GM18517 (cell line): ENCODE data around the gene CSRP3.

Experiments
- ATAC-seq: cut with Tn5 transposase; IDR thresholded peaks from one replicate; pipeline ENCODE4 v1.9.1; 2021; ENCODE audit warnings: mild to moderate bottlenecking, moderate library complexity; ENCODE audit not compliant: unreplicated experiment

Gene CSRP3

DNA sequence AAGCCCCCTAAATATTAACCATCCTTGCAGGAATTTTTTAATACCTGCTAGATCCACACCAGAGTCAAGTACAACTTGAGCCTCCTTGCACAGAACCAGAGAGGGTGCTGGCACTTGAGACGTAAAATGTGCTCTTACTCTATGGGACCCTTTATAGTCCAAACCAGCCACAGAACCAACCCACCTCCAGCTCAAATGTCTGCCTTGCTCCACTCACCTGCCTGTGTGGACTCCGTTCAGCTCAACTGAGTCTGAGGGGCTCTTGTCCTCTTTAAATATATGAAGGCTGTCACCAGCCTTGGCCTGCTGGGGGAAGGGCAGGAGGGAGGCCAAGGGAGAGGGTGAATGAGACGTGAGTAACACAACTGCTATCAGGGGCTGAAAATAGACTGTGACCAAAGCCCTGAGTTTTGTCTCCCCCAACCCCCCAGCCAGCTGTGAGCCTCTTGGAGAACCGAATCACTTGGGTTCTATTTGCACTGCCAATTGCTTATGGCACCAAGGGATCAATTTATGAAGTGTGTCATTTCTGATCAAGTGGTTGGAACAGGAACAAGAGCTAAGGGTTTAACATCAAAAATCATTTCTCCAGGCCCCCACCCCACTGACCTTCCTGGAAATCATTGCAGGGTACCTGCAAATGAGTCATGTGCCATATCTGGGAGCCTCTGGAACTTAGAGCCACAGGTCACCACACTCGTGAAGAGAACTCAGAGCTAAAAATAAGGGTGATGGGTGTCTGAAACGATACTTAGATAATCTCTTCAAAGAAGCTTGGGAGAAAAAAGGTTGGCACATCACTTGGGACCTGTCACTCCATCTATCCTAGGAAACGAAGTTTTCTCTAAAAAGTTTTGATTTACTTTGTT lies at the start of gene CSRP3:
CSRP3 (minus strand) TSS at position 247 of the 869 bp plus-strand sequence. CDS start 9,535 bp downstream, outside the sequence.
- no peak for ATAC-seq

- ATAC-seq: no peak
Measured at GRCh38 chr11:19251577-19251976, 49.8 kb upstream of the CSRP3 start.

- no peak for ATAC-seq
Measured at GRCh38 chr11:19246816-19247215, 45.0 kb upstream of the CSRP3 start.

- ATAC-seq: no peak
Measured at GRCh38 chr11:19245351-19245750, 43.6 kb upstream of the CSRP3 start.

GRCh38 chr11:19244621-19245020 lies 42.8 kb upstream of the CSRP3 start:
- ATAC-seq: no peak

DNA sequence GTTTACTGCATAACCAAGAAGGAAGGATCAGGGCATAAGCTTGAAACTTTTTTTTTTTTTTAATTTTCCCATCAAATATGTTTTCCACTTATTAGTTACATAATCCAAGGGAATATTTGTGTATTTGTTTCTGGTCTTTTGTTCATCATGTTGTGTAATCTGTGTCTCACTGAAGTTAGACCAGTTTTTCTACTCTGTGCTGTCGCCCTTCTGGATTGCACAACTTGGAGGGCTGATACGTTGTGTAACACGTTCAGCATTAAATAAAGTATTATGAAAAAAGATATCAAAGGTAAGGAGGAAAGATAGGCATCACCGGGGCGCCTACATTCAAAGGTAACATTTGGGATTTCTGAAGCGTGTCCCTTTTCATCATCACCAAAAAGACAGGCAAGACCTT lies 42.3 kb upstream of the CSRP3 start:
- no peak for ATAC-seq

DNA sequence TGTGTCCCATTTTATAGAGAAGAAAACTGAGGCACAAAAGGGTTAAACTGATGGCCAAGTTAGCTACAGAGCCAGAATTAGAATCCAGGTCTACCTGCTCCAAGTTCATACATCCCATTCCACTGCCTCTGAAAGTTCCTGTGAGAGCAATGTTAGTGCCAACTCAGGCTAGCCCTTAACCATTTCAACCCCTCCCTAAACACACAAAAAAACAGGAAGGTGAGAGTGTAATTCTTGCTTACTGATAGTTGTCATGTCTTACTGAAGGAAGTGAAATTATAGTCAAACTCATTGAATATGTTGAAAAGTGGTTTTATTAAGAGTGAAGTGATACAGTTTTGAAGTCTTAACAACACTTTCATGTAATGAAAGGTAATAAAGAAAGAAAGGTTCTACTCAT lies 41.8 kb upstream of the CSRP3 start:
- ATAC-seq: no peak

DNA sequence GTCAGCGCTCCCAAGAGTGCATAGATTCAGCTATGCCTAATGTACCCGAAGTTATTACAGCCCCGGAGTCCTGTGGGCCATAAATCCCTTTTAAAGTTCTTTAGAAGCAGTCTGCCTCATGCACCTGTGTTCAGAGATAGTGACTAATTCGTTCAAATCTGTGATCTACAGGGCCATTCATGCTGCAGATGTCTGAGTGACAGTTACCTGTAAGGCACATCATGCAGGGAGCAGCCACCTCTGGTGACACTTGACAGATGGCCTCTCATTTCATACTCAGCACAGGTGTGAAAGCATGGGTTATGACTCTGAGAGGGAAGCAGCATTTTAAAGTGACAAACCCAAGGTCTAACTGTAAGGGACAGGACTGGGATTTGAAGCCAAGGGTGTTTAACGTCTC lies 41.4 kb upstream of the CSRP3 start:
- no peak for ATAC-seq

DNA sequence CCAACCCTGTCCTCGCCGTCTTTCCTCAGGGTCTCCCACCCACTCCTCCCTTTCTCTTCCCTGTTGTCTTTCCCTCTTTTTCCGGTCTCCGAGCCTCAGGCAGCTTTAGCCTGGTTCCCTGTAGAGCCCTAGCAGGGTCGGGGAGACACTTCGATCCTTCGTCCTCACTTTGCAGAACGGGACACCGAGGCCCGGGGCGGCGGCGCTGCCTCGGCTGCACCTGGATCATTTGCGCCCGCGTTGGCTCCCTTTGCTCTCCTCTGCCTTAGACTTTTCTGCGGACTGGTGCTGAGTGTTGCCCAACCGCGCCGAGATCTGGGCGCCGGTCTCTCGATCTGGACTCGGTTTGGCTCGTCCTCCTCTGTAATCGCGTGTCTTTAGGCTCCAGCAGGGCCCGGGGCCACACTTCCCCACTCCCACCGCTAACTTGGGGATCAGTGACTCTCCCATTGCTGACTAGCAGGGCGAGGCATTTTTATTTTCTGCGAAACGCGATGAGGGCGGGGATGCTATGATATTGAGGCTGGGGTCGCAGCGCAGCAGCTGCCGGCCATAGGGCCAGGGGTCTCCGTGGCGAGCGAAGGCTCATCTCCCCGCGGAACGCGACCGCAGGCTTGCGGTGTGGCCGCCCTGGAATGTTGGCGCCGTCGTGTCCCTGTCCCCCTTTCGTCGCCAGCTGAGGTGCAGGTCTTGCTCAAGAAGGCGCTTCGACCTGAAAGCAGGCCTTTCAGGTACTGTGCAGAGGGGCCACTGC lies 40.6 kb upstream of the CSRP3 start:
- no peak for ATAC-seq

GRCh38 chr11:19241260-19242178 lies 39.7 kb upstream of the CSRP3 start:
- ATAC-seq: peak; percentile 36

DNA sequence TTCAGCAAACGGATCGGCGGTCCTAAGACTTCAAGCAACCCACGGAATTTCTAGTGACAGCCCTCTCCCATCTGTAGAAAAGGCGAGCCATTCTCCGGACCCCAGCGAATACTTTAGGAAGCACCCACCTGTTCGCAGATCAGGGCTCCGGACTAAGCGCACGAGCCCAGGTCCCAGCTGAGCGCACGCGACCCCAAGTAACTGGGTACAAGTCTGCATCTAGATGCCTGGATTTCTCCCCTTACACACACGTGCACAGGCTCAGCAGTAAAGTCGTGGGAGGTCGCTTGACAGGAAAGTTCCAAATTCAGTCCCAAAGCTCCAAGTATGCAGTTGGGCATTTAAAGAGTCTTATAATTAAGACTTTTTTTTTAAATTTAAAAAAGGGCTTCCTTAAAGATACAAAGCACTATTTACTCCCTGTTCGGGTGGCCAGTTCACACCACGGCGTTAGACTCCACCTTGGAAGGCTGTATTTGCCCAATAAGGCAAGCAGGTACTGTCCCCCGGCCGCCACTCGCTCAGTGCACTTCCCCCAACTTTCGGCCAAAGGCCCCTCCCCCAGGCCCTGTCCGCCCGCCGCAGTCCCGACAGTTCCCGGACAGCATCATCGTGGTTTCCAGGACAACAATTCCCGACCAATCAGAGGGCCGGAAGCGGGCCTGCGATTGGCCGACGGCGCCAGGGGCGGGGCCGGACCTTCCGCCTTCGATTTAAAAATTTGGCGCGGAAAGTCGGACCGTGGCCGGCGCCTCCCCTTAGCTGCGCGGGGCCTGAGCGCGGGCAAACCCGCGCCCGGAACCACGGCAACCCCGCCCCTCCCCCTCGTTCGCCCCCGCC lies 38.9 kb upstream of the CSRP3 start, which contains the start of gene E2F8:
E2F8 (minus strand) TSS at position 526 of the 840 bp plus-strand sequence. CDS start 824 bp downstream, outside the sequence.
- ATAC-seq: peak; percentile 84

- no peak for ATAC-seq
Measured at GRCh38 chr11:19239039-19239438, 37.3 kb upstream of the CSRP3 start.

DNA sequence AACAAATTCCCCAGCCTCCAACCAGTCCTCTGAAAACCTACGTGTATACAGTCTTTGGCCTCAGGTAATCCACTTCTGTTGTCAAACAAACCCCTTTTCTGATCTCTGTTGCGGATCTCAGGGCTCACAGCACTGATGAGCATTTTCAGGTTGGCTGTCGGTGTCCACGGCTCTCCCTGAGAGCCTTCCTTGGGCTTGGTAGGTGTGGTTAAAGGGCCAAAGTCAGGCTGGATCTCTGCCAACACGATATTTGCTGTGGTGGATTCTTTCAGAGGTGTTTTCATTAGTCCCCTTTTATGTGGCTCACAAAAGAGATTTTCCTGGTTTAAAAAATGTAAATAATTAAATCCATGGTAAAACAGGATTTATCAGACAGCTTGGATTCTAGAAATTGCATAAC lies 36.0 kb upstream of the CSRP3 start:
- no peak for ATAC-seq

DNA sequence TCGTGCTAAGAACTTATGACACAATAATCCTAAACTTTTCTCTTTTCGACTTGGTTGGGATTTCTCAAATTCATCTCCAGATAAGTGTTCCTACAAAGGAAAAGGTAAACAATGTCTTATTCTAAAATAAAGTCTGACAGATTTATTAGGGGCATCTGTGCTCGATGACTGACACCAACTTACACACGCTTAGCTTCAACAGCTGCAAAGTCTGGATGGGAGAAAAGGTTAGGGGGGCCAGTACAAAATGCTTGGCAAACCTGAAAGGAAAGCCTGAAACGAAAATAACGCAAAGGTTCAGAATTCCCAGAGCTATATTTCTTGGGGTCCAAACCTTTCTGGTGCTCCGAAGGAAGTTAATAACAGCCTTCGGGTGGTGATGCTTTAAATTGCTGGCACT lies 35.6 kb upstream of the CSRP3 start:
- no peak for ATAC-seq

DNA sequence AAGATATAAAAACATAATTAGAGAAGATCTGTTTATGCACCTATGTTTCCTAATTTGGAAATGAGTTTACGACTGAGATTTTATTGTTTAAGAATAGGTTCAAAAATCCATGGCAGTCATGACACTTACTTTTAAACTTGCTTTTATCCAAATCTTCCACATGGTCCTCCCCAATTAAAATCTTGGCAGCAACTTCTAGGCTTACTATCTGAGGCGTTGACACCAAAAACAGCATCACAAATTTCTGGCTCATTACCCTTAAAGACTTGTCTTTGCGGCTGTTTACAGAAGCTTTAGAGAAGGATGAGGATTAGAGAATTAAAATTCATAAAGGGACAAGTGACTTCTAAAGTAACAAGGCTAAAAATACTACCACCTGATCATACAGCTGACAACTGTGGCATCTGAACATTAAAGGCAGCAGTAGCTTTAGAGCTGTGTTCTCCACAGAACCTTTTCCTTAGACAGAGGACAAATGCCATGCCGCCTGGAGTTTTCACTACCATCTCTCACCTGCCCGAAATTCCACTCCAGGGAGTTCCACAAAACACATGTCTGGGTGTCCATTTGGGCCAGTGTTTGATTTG lies 32.5 kb upstream of the CSRP3 start:
- no peak for ATAC-seq

DNA sequence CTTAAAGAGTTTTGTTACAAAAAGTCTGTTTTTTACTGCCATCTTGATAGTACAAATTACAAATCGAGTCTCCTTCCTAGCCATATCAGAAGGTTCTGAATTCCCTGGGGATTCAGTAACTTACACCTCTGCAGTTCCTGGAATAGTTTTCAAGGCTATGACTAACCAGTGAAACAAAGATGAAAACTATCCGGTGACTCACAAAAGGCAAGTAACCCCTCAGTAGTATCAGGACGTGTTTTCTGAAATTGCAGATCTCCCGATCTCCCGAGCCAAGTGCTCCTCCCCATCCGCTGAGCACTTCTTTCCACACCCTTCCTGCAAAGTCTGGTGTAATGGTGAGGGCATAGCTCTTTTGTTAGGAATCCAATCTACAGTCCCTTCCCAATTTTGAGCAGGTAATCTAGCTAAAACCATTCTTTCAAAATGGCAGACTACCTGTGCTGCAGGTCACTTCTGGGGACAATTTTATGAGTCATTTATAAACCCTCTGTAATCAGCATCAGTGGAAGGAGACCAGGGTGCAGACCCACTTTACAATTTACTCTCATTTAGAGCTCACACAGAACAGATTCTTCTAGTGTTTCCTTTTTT lies 31.2 kb upstream of the CSRP3 start:
- no peak for ATAC-seq

GRCh38 chr11:19229671-19230070 lies 27.9 kb upstream of the CSRP3 start:
- no peak for ATAC-seq

DNA sequence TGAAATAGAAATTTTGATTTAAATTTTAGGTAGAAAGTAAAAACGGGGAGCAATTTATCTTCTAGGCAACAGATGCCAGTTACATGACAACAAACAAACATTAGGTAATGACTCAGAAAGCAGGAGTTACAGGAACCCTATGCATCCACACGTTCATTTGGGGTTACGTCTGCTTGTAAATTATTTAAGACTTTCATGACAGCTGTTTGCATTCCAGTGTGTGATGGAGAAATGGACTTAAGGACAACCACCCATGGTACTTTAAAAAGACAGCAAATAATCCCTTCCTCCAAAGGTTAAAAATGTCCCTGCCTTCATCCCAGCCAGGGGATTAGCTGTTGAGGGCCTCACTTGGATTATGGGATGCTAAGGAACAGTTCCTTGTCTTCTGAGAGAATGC lies 27.2 kb upstream of the CSRP3 start:
- no peak for ATAC-seq
